ENCODE measurements around the gene PPP2R5C.

Gene PPP2R5C

GRCh38 chr14:101814934-101815333, 53.4 kb downstream of the PPP2R5C start:
- DNase-seq (ENCODE audit: low read depth in 2 of 2): no peak

GRCh38 chr14:101815994-101816393, 54.5 kb downstream of the PPP2R5C start:
- DNase-seq (ENCODE audit: low read depth in 2 of 2): no peak

GRCh38 chr14:101817501-101818001, 56.0 kb downstream of the PPP2R5C start:
- no peak for DNase-seq (ENCODE audit: low read depth in 2 of 2)

GRCh38 chr14:101819251-101819990, 57.9 kb downstream of the PPP2R5C start:
- peak in 1 of 2 donors; percentile 33 for DNase-seq (ENCODE audit: low read depth in 2 of 2)

GRCh38 chr14:101820283-101820798, 58.8 kb downstream of the PPP2R5C start:
- no peak for DNase-seq (ENCODE audit: low read depth in 2 of 2)

- DNase-seq (ENCODE audit: low read depth in 2 of 2): no peak
These were observed 60.0 kb downstream of the PPP2R5C start for GRCh38 chr14:101821528-101821927.

GRCh38 chr14:101823066-101823465, 61.6 kb downstream of the PPP2R5C start:
- no peak for DNase-seq (ENCODE audit: low read depth in 2 of 2)

GRCh38 chr14:101823511-101824120, 62.1 kb downstream of the PPP2R5C start:
- DNase-seq (ENCODE audit: low read depth in 2 of 2): peak; percentile 59 to 76

GRCh38 chr14:101824339-101824727, 62.8 kb downstream of the PPP2R5C start:
- DNase-seq (ENCODE audit: low read depth in 2 of 2): no peak

GRCh38 chr14:101825797-101826196, 64.3 kb downstream of the PPP2R5C start:
- DNase-seq (ENCODE audit: low read depth in 2 of 2): no peak

GRCh38 chr14:101826351-101826750, 64.8 kb downstream of the PPP2R5C start:
- DNase-seq (ENCODE audit: low read depth in 2 of 2): no peak

- DNase-seq (ENCODE audit: low read depth in 2 of 2): no peak
These were observed 65.8 kb downstream of the PPP2R5C start for GRCh38 chr14:101827286-101827685.

GRCh38 chr14:101828046-101828445, 66.5 kb downstream of the PPP2R5C start:
- DNase-seq (ENCODE audit: low read depth in 2 of 2): no peak

GRCh38 chr14:101830271-101830670, 68.8 kb downstream of the PPP2R5C start:
- no peak for DNase-seq (ENCODE audit: low read depth in 2 of 2)

GRCh38 chr14:101833045-101833444, 71.5 kb downstream of the PPP2R5C start:
- DNase-seq (ENCODE audit: low read depth in 2 of 2): no peak

GRCh38 chr14:101834397-101834796, 72.9 kb downstream of the PPP2R5C start:
- DNase-seq (ENCODE audit: low read depth in 2 of 2): no peak

- no peak for DNase-seq (ENCODE audit: low read depth in 2 of 2)
These were observed 73.5 kb downstream of the PPP2R5C start for GRCh38 chr14:101834800-101835547.

- no peak for DNase-seq (ENCODE audit: low read depth in 2 of 2)
These were observed 74.1 kb downstream of the PPP2R5C start for GRCh38 chr14:101835566-101835965.

GRCh38 chr14:101836135-101836534, 74.6 kb downstream of the PPP2R5C start:
- no peak for DNase-seq (ENCODE audit: low read depth in 2 of 2)

GRCh38 chr14:101838476-101838875, 77.0 kb downstream of the PPP2R5C start:
- no peak for DNase-seq (ENCODE audit: low read depth in 2 of 2)

GRCh38 chr14:101839236-101839635, 77.7 kb downstream of the PPP2R5C start:
- no peak for DNase-seq (ENCODE audit: low read depth in 2 of 2)

GRCh38 chr14:101839661-101840060, 78.2 kb downstream of the PPP2R5C start:
- no peak for DNase-seq (ENCODE audit: low read depth in 2 of 2)
